H9 (cell line): ENCODE measurements around the gene DENND4A. TPM values are rescaled to one million over a fixed set of nuclear protein-coding genes. Genes with fewer than 3 reads are reported as not detected.

Source experiments
- DNase-seq: peaks from one replicate; pipeline ENCODE4 v3.0.0-alpha.2; 2017
- H2AFZ ChIP-seq: one replicate; pipeline ENCODE4 v1.6.1; 2013; ENCODE audit warnings: mild to moderate bottlenecking, low read length, control low read depth, moderate library complexity
- H2AK5ac ChIP-seq: 2 replicates; pipeline ENCODE4 v1.6.1; 2013; ENCODE audit warnings: low read length, control low read depth, mixed read lengths; ENCODE audit not compliant: insufficient read length
- H2BK120ac ChIP-seq: one replicate; pipeline ENCODE4 v1.6.1; 2013; ENCODE audit warnings: low read depth, mild to moderate bottlenecking, low read length, control low read depth, inconsistent platforms; ENCODE audit not compliant: poor library complexity, severe bottlenecking
- H2BK12ac ChIP-seq: 2 replicates; pipeline ENCODE4 v1.6.1; 2013; ENCODE audit warnings: low read length, control low read depth, mixed read lengths, low read depth; ENCODE audit not compliant: insufficient read length
- H2BK15ac ChIP-seq: 2 replicates; pipeline ENCODE4 v1.6.1; 2013; ENCODE audit warnings: low read depth, low read length, control low read depth
- H2BK20ac ChIP-seq: one replicate; pipeline ENCODE4 v1.6.1; 2013; ENCODE audit warnings: low read depth, mild to moderate bottlenecking, low read length, control low read depth, inconsistent platforms; ENCODE audit not compliant: poor library complexity, severe bottlenecking
- H2BK5ac ChIP-seq: 2 replicates; pipeline ENCODE4 v1.6.1; 2013; ENCODE audit warnings: low read length, control low read depth, mixed read lengths; ENCODE audit not compliant: insufficient read length
- H3K14ac ChIP-seq: 2 replicates; pipeline ENCODE4 v1.6.1; 2013; ENCODE audit warnings: low read length, control low read depth; ENCODE audit not compliant: insufficient read depth
- H3K18ac ChIP-seq: 2 replicates; pipeline ENCODE4 v1.6.1; 2013; ENCODE audit warnings: low read depth, mild to moderate bottlenecking, mixed read lengths, low read length, control low read depth; ENCODE audit not compliant: insufficient read length
- H3K23ac ChIP-seq: 2 replicates; pipeline ENCODE4 v1.6.1; 2013; ENCODE audit warnings: low read length, control low read depth, mixed read lengths, low read depth; ENCODE audit not compliant: insufficient read length
- H3K23me2 ChIP-seq: 2 replicates; pipeline ENCODE4 v1.6.1; 2013; ENCODE audit warnings: low read depth, mild to moderate bottlenecking, mixed read lengths, low read length, control low read depth; ENCODE audit not compliant: insufficient read length, poor library complexity, severe bottlenecking
- H3K27ac ChIP-seq: 2 replicates; pipeline ENCODE4 v1.5.1; 2013; ENCODE audit warnings: low read length, control low read depth, mixed read lengths, low read depth; ENCODE audit not compliant: insufficient read length
- H3K27me3 ChIP-seq: 2 replicates; pipeline ENCODE4 v1.6.1; 2013; ENCODE audit warnings: low read length, control low read depth, inconsistent platforms; ENCODE audit not compliant: insufficient read depth
- H3K4ac ChIP-seq: 2 replicates; pipeline ENCODE4 v1.6.1; 2013; ENCODE audit warnings: low read depth, mild to moderate bottlenecking, control low read depth, inconsistent platforms, low read length, moderate library complexity
- H3K4me1 ChIP-seq: 2 replicates; pipeline ENCODE4 v1.6.1; 2013; ENCODE audit warnings: low read length, control low read depth, inconsistent platforms; ENCODE audit not compliant: insufficient read depth
- H3K4me2 ChIP-seq: 2 replicates; pipeline ENCODE4 v1.6.1; 2013; ENCODE audit warnings: low read length, control low read depth, mixed read lengths; ENCODE audit not compliant: insufficient read length, insufficient read depth
- H3K56ac ChIP-seq: 2 replicates; pipeline ENCODE4 v1.6.1; 2013; ENCODE audit warnings: low read depth, mild to moderate bottlenecking, mixed read lengths, low read length, control low read depth; ENCODE audit not compliant: insufficient read length
- H3K79me1 ChIP-seq: 2 replicates; pipeline ENCODE4 v1.6.1; 2013; ENCODE audit warnings: low read depth, mild to moderate bottlenecking, moderate library complexity, low read length, control low read depth, inconsistent platforms; ENCODE audit not compliant: insufficient read depth, poor library complexity, severe bottlenecking
- H3K79me2 ChIP-seq: 2 replicates; pipeline ENCODE4 v1.6.1; 2013; ENCODE audit warnings: low read length, control low read depth, inconsistent platforms; ENCODE audit not compliant: insufficient read depth
- H3K9ac ChIP-seq: 2 replicates; pipeline ENCODE4 v1.6.1; 2013; ENCODE audit warnings: low read length, control low read depth, mixed read lengths; ENCODE audit not compliant: insufficient read length; ENCODE audit errors: extremely low read depth
- H3K9me3 ChIP-seq: one replicate; pipeline ENCODE4 v1.6.1; 2013; ENCODE audit warnings: low read depth, low read length, inconsistent platforms; ENCODE audit not compliant: control insufficient read depth
- H3T11ph ChIP-seq: one replicate; pipeline ENCODE4 v1.6.1; 2013; ENCODE audit warnings: mild to moderate bottlenecking, low read length, control low read depth, inconsistent platforms
- H4K20me1 ChIP-seq: one replicate; pipeline ENCODE4 v1.6.1; 2013; ENCODE audit not compliant: control insufficient read depth, insufficient read length, insufficient read depth
- H4K5ac ChIP-seq: 2 replicates; pipeline ENCODE4 v1.6.1; 2013; ENCODE audit warnings: low read depth, mild to moderate bottlenecking, mixed read lengths, low read length, control low read depth; ENCODE audit not compliant: insufficient read length
- H4K8ac ChIP-seq: replicated peaks from 2 replicates; pipeline ENCODE4 v1.6.1; 2013; ENCODE audit warnings: low read length, control low read depth, mixed read lengths, low read depth; ENCODE audit not compliant: insufficient read length
- H4K91ac ChIP-seq: 2 replicates; pipeline ENCODE4 v1.6.1; 2013; ENCODE audit warnings: low read depth, mild to moderate bottlenecking, moderate library complexity, mixed read lengths, low read length, control low read depth; ENCODE audit not compliant: insufficient read length
- H3K27ac Mint-ChIP-seq, 3 experiments: 2 replicates in 2 of 3; 3 replicates in 1 of 3; pipeline ENCODE4 v1.8.0; 2020 to 2021; ENCODE audit warnings: mixed read lengths in 3 of 3, mild to moderate bottlenecking in 1 of 3, moderate library complexity in 1 of 3
- H3K27me3 Mint-ChIP-seq: 2 replicates; pipeline ENCODE4 v1.8.0; 2021; ENCODE audit warnings: low read depth, mild to moderate bottlenecking, moderate library complexity, mixed read lengths
- H3K36me3 Mint-ChIP-seq, 3 experiments: 2 replicates in 2 of 3; 3 replicates in 1 of 3; pipeline ENCODE4 v1.8.0; 2020 to 2021; ENCODE audit warnings: low read depth in 3 of 3, mixed read lengths in 3 of 3; ENCODE audit not compliant: insufficient read depth in 1 of 3
- H3K4me1 Mint-ChIP-seq, 2 experiments: 2 replicates each; pipeline ENCODE4 v1.8.0; 2020; ENCODE audit warnings: mixed read lengths in 2 of 2
- H3K4me3 Mint-ChIP-seq, 2 experiments: 2 replicates in 1 of 2; 3 replicates in 1 of 2; pipeline ENCODE4 v1.8.0; 2020 to 2021; ENCODE audit warnings: mild to moderate bottlenecking in 2 of 2, mixed read lengths in 2 of 2, moderate library complexity in 1 of 2
- H3K9me3 Mint-ChIP-seq, 2 experiments: 2 replicates in 1 of 2; 3 replicates in 1 of 2; pipeline ENCODE4 v1.8.0; 2020; ENCODE audit warnings: mild to moderate bottlenecking in 2 of 2, mixed read lengths in 2 of 2, moderate library complexity in 1 of 2
- WGBS: extraction: QIAGEN DNeasy Blood & Tissue Kit; methylation state at CpG from one replicate; pipeline ENCODE4 v1.1.7; 2013; ENCODE audit warnings: missing lambda C conversion rate, low lambda C conversion rate, mixed read lengths; ENCODE audit not compliant: insufficient read length; ENCODE audit errors: extremely low coverage; 5-methylcytosine and 5-hydroxymethylcytosine counted together
- total RNA-seq: library from RNA; stranded (reverse); gene quantifications from 2 replicates; pipeline ENCODE4 v1.2.1, GENCODE V29; 2021
- TF ChIP-seq, protein P1 (sequence below): fragments of 200-600 bp; sonication (generic); conservative IDR thresholded peaks from 3 replicates; pipeline ENCODE4 v1.8.0; 2021; ENCODE audit warnings: antibody characterized with exemption, mild to moderate bottlenecking

Gene DENND4A
- total RNA-seq, 1 experiment from 2014 or later = 4.7 TPM

DNA sequence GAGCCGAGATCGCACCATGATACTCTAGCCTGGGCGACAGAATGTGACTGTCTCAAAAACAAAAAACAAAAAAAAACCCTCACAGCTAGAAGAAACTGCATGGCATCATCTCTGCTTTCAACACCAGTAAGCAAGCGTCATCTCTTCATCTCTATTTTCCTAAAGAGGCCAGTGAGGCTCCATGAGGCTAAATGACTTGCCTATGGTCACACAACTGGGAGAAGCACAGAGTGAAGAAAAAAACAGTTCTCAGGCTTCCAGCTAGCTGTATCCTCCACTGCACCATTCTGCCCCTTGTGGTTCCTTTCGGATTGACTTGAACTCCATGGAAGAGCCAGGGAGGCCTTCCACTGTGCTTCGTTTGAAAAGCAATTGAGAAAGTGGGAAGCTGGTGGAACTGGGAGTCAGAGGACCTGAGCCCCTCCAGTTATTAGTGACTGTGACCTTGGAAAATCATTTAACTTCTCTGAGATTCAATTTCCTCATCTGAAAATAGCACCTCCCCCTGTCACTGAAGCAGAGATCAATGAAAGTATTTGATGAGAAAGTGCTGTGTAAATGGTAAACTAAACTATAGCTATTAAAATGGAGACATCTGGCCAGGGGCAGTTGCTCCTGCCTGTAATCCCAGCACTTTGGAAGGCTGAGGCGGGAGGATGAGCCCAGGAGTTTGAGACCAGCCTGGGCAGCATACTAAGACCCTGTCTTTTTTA is 32.1 kb upstream of the DENND4A start:
- Histone ChIP-seq H3K14ac (no peak overlapping the region), H3K27me3 (no peaks in the 10 kb centered on the region), H3K23me2 (no peaks in the 10 kb centered on the region), H3K4me1 (no peaks in the 10 kb centered on the region), H3K79me1 (no peaks in the 10 kb centered on the region), H3K9ac (no peak overlapping the region), H2BK15ac (no peak overlapping the region), H2BK20ac (no peak overlapping the region), H3K4me2 (no peak overlapping the region), H2BK120ac (no peak overlapping the region), H2AK5ac (no peak overlapping the region), H4K5ac (no peak overlapping the region), H2BK5ac (no peak overlapping the region), H4K20me1 (no peaks in the 10 kb centered on the region), H3K27ac (no peak overlapping the region), H3K9me3 (no peaks in the 10 kb centered on the region), H3K4ac (no peak overlapping the region), H4K8ac (no peak overlapping the region), H3K79me2 (no peaks in the 10 kb centered on the region), H3T11ph (no peak overlapping the region), H2AFZ (no peak overlapping the region), H3K18ac (no peak overlapping the region), H3K56ac (no peak overlapping the region), H3K23ac (no peak overlapping the region), H4K91ac (no peak overlapping the region), H2BK12ac (no peak overlapping the region)
- peaks cover 0 to 3% (median 0%) of the 10 kb centered on the region in 3 experiments; a peak in 3 of 7 replicates for H3K36me3 Mint-ChIP-seq
- TF ChIP-seq, protein P1, sequence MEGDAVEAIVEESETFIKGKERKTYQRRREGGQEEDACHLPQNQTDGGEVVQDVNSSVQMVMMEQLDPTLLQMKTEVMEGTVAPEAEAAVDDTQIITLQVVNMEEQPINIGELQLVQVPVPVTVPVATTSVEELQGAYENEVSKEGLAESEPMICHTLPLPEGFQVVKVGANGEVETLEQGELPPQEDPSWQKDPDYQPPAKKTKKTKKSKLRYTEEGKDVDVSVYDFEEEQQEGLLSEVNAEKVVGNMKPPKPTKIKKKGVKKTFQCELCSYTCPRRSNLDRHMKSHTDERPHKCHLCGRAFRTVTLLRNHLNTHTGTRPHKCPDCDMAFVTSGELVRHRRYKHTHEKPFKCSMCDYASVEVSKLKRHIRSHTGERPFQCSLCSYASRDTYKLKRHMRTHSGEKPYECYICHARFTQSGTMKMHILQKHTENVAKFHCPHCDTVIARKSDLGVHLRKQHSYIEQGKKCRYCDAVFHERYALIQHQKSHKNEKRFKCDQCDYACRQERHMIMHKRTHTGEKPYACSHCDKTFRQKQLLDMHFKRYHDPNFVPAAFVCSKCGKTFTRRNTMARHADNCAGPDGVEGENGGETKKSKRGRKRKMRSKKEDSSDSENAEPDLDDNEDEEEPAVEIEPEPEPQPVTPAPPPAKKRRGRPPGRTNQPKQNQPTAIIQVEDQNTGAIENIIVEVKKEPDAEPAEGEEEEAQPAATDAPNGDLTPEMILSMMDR = peak; percentile 74
- no peak overlapping the region for H3K4me3 Mint-ChIP-seq
- WGBS = no CpG with 5 or more reads among the region's 7 CpGs
- no peaks in the 10 kb centered on the region for H3K27me3 Mint-ChIP-seq
- H3K27ac Mint-ChIP-seq = peak overlapping the region in 2 of 3 experiments; percentile 53 to 65; a peak in 4 of 7 replicates
- H3K4me1 Mint-ChIP-seq = peaks cover 22 to 26% of the 10 kb centered on the region in 2 experiments
- H3K9me3 Mint-ChIP-seq = peaks cover 0 to 3% of the 10 kb centered on the region in 2 experiments; a peak in 2 of 5 replicates
- DNase-seq = peak; percentile 82
